Upper lobe of left lung (tissue), 6 donors: ENCODE measurements around the gene USP3. TPM values are rescaled to one million over a fixed set of nuclear protein-coding genes. Genes with fewer than 3 reads are reported as not detected.

Experiments
- ATAC-seq, 2 donors: fragments of 200-7000 bp; cut with Tn5 transposase; one replicate each; pipeline ENCODE4 v1.9.1; 2022; ENCODE audit warnings: mild to moderate bottlenecking in 2 of 2, moderate library complexity in 2 of 2; ENCODE audit not compliant: low FRiP score in 2 of 2
- DNase-seq, 2 donors: peaks; one replicate each; pipeline ENCODE4 v3.0.0-alpha.2; 2019 to 2020
- H3K27ac ChIP-seq, 4 donors: fragments of 200-600 bp; sonication (generic); one replicate each; pipeline ENCODE4 v1.5.1; 2016 to 2019
- H3K27me3 ChIP-seq, 4 donors: fragments of 200-600 bp; sonication (generic); one replicate each; pipeline ENCODE4 v1.5.1; 2017 to 2019
- H3K36me3 ChIP-seq, 4 donors: fragments of 200-600 bp; sonication (generic); one replicate each; pipeline ENCODE4 v1.5.1; 2016 to 2019
- H3K4me1 ChIP-seq, 4 donors: fragments of 200-600 bp; sonication (generic); one replicate each; pipeline ENCODE4 v1.5.1; 2018 to 2019
- H3K4me3 ChIP-seq, 4 donors: fragments of 200-600 bp; sonication (generic); one replicate each; pipeline ENCODE4 v1.5.1; 2017 to 2019; ENCODE audit warnings: mild to moderate bottlenecking in 2 of 4, moderate library complexity in 1 of 4
- H3K9me3 ChIP-seq, 4 donors: fragments of 200-600 bp; sonication (generic); one replicate each; pipeline ENCODE4 v1.5.1; 2018 to 2019
- EP300 ChIP-seq, 4 donors: sonication (generic); formaldehyde crosslinking; IDR thresholded peaks; one replicate each; pipeline ENCODE4 v1.5.1; 2017; ENCODE audit warnings: antibody characterized with exemption in 4 of 4, control low read depth in 2 of 4
- POLR2A ChIP-seq, 4 donors: fragments of 450-650 bp; IDR thresholded peaks; one replicate each; pipeline ENCODE4 v1.5.1; 2016 to 2017; ENCODE audit warnings: antibody characterized with exemption in 4 of 4, mild to moderate bottlenecking in 2 of 4
- POLR2AphosphoS5 ChIP-seq, 2 donors: sonication (generic); formaldehyde crosslinking; IDR thresholded peaks; one replicate each; pipeline ENCODE4 v1.5.1; 2017; ENCODE audit warnings: antibody characterized with exemption in 2 of 2
- WGBS, 2 donors: methylation state at CpG; one replicate each; pipeline ENCODE4 v1.1.5; 2017 to 2018; 5-methylcytosine and 5-hydroxymethylcytosine counted together
- total RNA-seq, 6 donors: library from RNA; depleted of rRNA in 4 of 6; stranded (reverse); fragments of >200 nt in 4 of 6; gene quantifications; one replicate each; pipeline versions ENCODE4 v1.1.0 to v1.2.1, GENCODE V29; 2016 to 2021
- TF ChIP-seq, protein P1 (sequence below), 6 experiments: fragments of 450-650 bp in 4 of 6; fragments of 200-600 bp in 2 of 6; sonication (generic) in 2 of 6; IDR thresholded peaks; one replicate each; pipeline ENCODE4 v1.5.1; 2016 to 2019; ENCODE audit warnings: antibody characterized with exemption in 6 of 6
- donor health status: DM: no; HTN: no; CAD: no; lungs with moderate emphysema.
- donor health status: DM: no; HTN: yes; CAD: no; lungs with severe emphysema.

The USP3 gene
- total RNA-seq, 6 donors from 2014 or later = 45.7 to 87.0 (median 63.8) TPM

DNA sequence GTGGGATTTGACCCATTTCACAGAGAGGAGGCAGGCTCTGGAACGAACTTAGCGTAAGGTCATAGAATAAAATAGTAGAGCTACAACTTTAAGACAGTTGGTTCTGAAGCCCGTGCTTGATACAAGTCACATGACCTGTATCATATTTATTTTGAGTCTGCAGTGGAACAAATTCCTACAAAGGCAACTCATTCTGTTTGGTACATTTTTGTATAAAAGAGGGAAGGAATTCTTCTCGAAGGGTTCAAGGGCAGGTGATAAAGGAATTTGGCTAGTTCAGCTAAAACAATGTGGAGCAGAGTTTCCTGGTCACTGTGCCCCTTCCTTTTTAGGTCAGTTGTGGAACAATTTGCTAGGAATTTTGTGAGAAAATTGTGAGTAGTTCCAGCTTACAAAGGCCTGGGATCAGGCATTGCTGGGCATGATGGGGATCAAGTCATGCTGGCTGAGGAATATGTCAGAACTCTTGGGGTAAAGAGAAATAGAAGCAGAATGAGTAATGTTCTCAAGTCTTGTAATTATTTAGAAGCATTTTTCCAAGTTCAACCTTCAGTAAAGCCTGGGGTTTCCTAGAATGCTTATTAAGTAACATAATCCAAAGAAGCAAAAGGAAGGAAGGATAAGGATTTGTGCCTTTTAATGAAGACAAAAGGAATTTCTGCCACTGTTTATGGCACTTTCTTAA lies 19.1 kb downstream of the USP3 start:
- Histone ChIP-seq H3K4me1 (peaks cover 43 to 78% (median 56%) of the 10 kb centered on the region in 4 donors), H3K9me3 (no peaks in the 10 kb centered on the region), H3K27me3 (no peaks in the 10 kb centered on the region), H3K4me3 (no peak overlapping the region), H3K36me3 (no peaks in the 10 kb centered on the region), H3K27ac (no peak overlapping the region)
- 49 to 57% methylated on average over 4 of the region's 4 CpGs for WGBS, 2 donors
- ATAC-seq = no peak
- TF ChIP-seq, protein P1, sequence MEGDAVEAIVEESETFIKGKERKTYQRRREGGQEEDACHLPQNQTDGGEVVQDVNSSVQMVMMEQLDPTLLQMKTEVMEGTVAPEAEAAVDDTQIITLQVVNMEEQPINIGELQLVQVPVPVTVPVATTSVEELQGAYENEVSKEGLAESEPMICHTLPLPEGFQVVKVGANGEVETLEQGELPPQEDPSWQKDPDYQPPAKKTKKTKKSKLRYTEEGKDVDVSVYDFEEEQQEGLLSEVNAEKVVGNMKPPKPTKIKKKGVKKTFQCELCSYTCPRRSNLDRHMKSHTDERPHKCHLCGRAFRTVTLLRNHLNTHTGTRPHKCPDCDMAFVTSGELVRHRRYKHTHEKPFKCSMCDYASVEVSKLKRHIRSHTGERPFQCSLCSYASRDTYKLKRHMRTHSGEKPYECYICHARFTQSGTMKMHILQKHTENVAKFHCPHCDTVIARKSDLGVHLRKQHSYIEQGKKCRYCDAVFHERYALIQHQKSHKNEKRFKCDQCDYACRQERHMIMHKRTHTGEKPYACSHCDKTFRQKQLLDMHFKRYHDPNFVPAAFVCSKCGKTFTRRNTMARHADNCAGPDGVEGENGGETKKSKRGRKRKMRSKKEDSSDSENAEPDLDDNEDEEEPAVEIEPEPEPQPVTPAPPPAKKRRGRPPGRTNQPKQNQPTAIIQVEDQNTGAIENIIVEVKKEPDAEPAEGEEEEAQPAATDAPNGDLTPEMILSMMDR (IDR thresholded peaks at IDR 0.05) = no peak
- TF ChIP-seq POLR2A (IDR thresholded peaks at IDR 0.05) (no peak), POLR2AphosphoS5 (IDR thresholded peaks at IDR 0.05) (no peak), EP300 (IDR thresholded peaks at IDR 0.05) (no peak)
- DNase-seq = no peak

DNA sequence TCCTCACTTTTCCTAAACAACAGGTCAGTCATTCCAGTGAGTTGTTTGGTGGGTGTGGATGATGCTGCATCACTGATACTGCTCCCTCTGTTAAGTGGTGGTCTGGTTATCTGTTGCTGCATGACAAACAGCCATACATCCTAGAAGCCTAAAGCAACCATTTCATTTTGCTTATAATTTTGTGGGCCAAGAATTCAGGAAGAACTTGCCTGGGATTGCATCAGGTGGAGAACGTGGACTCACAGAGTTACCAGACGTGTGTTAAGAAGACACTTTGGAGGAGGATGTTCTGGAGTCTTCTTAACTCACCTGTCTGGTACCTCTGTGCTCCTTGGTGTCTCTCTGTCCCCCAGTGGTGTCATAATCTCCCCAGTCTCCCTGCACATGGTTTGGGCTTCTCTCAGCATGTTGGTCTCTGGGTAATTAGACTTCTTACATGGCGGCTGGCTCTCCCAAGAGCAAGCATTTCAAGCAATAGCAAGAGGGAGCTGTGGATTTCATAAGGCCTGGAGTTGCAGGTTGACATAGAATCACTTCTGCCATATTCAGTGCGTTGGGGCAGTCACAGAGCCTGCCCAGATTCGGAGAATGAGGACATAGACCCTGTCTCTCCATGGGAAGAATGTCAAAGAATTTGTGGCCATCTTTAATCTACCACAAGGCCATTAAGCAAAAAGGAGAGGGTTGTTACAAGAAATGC lies 20.1 kb downstream of the USP3 start:
- Histone ChIP-seq H3K27me3 (no peaks in the 10 kb centered on the region), H3K9me3 (no peaks in the 10 kb centered on the region), H3K4me1 (peaks cover 42 to 77% (median 50%) of the 10 kb centered on the region in 4 donors), H3K27ac (no peak overlapping the region), H3K4me3 (no peak overlapping the region), H3K36me3 (no peaks in the 10 kb centered on the region)
- TF ChIP-seq POLR2A (IDR thresholded peaks at IDR 0.05) = no peak
- 81 to 88% methylated on average over 5 of the region's 5 CpGs for WGBS, 2 donors
- DNase-seq (no peak), ATAC-seq (no peak)

DNA sequence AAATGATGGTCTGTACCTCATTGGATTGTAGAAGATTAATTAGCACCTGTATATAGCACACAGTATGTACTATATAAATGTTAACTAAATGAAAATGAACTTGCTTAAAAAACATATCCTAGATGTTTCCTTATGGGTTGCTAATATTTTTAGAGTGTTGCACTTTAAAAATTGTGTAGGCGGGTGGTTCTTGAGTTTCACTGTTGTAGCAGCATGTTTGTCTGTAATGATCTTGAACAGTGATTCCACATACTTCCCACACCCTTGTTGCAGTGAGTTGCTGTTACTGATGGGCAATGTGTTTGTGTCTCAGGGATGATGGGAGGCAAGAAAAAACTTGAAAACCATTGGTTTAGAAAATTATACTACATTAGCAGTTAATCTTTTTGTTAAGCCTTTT lies 22.0 kb downstream of the USP3 start:
- H3K27me3 ChIP-seq = no peaks in the 10 kb centered on the region
- DNase-seq = no peak
- no peaks in the 10 kb centered on the region for H3K9me3 ChIP-seq
- 71 to 86% methylated on average over 1 of the region's 1 CpG for WGBS, 2 donors
- no peak overlapping the region for H3K4me3 ChIP-seq
- no peak for TF ChIP-seq EP300 (IDR thresholded peaks at IDR 0.05)
- TF ChIP-seq, protein P1 (IDR thresholded peaks at IDR 0.05) = no peak
- no peak for TF ChIP-seq POLR2A (IDR thresholded peaks at IDR 0.05)
- H3K36me3 ChIP-seq = no peaks in the 10 kb centered on the region
- no peak for ATAC-seq
- no peak overlapping the region for H3K27ac ChIP-seq
- H3K4me1 ChIP-seq = peaks cover 40 to 87% (median 51%) of the 10 kb centered on the region in 4 donors

DNA sequence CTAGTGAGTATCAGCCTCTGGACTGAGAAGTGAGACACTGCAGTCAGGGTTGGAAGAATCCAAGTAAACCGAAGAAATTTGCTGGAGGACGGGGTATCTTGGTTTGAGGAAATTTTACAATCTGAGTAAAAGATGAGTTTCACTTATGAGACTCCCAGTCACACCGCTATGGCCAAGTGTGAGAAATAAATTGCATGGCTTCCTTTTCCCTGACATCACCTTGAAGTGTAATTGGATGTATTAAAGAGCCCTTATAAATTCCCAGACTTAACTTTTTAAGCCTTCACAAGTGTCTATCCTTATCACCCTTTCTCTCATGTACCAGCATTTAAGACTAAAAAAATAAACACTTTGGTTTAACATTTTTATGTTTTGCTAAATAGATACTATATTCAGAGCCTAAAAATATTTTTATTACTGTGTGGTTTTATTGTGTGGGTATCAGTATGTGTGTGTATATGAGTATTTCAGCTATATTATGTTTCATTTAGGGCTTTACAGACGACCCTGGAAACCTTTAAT lies 23.8 kb downstream of the USP3 start:
- Histone ChIP-seq H3K36me3 (no peaks in the 10 kb centered on the region), H3K4me3 (no peak overlapping the region), H3K4me1 (peaks cover 33 to 86% (median 41%) of the 10 kb centered on the region in 4 donors), H3K27me3 (no peaks in the 10 kb centered on the region), H3K27ac (no peak overlapping the region), H3K9me3 (no peaks in the 10 kb centered on the region)
- TF ChIP-seq, protein P1 (IDR thresholded peaks at IDR 0.05) = no peak
- no peak for TF ChIP-seq POLR2AphosphoS5 (IDR thresholded peaks at IDR 0.05)
- TF ChIP-seq EP300 (IDR thresholded peaks at IDR 0.05) = no peak
- no peak for TF ChIP-seq POLR2A (IDR thresholded peaks at IDR 0.05)
- DNase-seq (no peak), ATAC-seq (no peak)
- 74% methylated on average over 4 of the region's 4 CpGs for WGBS, 2 donors

DNA sequence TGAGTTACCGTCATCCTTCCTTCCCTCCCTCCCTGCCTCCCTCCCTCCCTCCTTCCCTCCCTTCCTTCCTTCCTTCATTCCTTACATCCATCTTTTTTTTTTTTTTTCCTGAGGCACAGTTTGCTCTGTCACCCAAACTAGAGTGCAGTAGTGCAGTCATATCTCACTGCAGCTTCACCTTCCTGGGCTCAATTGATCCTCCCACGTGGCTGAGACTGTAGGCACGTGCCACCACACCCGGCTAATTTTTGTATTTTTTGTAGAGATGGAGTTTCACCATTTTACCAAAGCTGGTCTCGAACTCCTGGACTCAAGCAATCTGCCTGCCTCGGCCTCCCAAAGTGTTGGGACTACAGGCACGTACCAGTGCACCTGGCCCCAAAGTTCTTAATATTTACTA lies 25.8 kb downstream of the USP3 start:
- TF ChIP-seq POLR2A (IDR thresholded peaks at IDR 0.05) = no peak
- TF ChIP-seq EP300 (IDR thresholded peaks at IDR 0.05) = no peak
- TF ChIP-seq POLR2AphosphoS5 (IDR thresholded peaks at IDR 0.05) = no peak
- TF ChIP-seq, protein P1 (IDR thresholded peaks at IDR 0.05) = no peak
- no peaks in the 10 kb centered on the region for H3K36me3 ChIP-seq
- ATAC-seq = no peak
- H3K27ac ChIP-seq = no peak overlapping the region
- H3K4me3 ChIP-seq = no peak overlapping the region
- H3K27me3 ChIP-seq = no peaks in the 10 kb centered on the region
- H3K9me3 ChIP-seq = no peaks in the 10 kb centered on the region
- WGBS, 2 donors = 79 to 93% methylated on average over 7 of the region's 7 CpGs
- no peak for DNase-seq
- H3K4me1 ChIP-seq = peaks cover 27 to 83% (median 34%) of the 10 kb centered on the region in 4 donors
